Skin epidermis (tissue), 12 donors: ENCODE measurements around the gene TSNAX.
A peak's percentile ranks its signal among the peaks of the same experiment; 100 is the strongest.
"Not testable (repeated sequence)": the region's sequence is repeated elsewhere in the genome, so short reads cannot be mapped to it uniquely, and the experiment has no call there.

Source experiments
- H3K27ac ChIP-seq, 21 experiments: fragments of 200-600 bp; sonication (generic) in 11 of 21; one replicate each; pipeline ENCODE4 v1.5.0; 2020; ENCODE audit warnings: mild to moderate bottlenecking in 3 of 21, inconsistent platforms in 2 of 21, moderate library complexity in 2 of 21
- H3K4me3 ChIP-seq, 7 experiments: fragments of 200-600 bp; sonication (generic) in 2 of 7; one replicate each; pipeline ENCODE4 v1.5.0; 2020; ENCODE audit warnings: inconsistent platforms in 2 of 7, mild to moderate bottlenecking in 2 of 7, moderate library complexity in 1 of 7

TSNAX gene

GRCh38 chr1:231593264-231593663 lies 64.8 kb downstream of the TSNAX start:
- not testable (repeated sequence) for H3K4me3 ChIP-seq

GRCh38 chr1:231594123-231594522 lies 65.7 kb downstream of the TSNAX start:
- no peak overlapping the region for H3K27ac ChIP-seq

More at GRCh38 chr1:231593264-231593663, 64.8 kb downstream of the TSNAX start:
- not testable (repeated sequence) for H3K27ac ChIP-seq

GRCh38 chr1:231594749-231595148 lies 66.3 kb downstream of the TSNAX start:
- H3K27ac ChIP-seq, result no peak overlapping the region
- H3K4me3 ChIP-seq, result no peak overlapping the region

More at GRCh38 chr1:231594123-231594522, 65.7 kb downstream of the TSNAX start:
- no peak overlapping the region for H3K4me3 ChIP-seq

- H3K4me3 ChIP-seq, result no peak overlapping the region
Observed at GRCh38 chr1:231596337-231596791, 67.9 kb downstream of the TSNAX start.

GRCh38 chr1:231597971-231598370 lies 69.5 kb downstream of the TSNAX start:
- Histone ChIP-seq H3K4me3 (no peak overlapping the region), H3K27ac (no peak overlapping the region)

More at GRCh38 chr1:231596337-231596791, 67.9 kb downstream of the TSNAX start:
- H3K27ac ChIP-seq, result no peak overlapping the region

- H3K4me3 ChIP-seq, result no peak overlapping the region
- H3K27ac ChIP-seq, result peak overlapping the region in 12 of 21 experiments; percentile 2 to 66 (median 30)
Observed at GRCh38 chr1:231600458-231600976, 72.0 kb downstream of the TSNAX start.

GRCh38 chr1:231601824-231602672 lies 73.6 kb downstream of the TSNAX start:
- H3K27ac ChIP-seq, result peak overlapping the region in 2 of 21 experiments; percentile 11 to 39

GRCh38 chr1:231602673-231602984 lies 74.2 kb downstream of the TSNAX start:
- H3K4me3 ChIP-seq, result no peak overlapping the region
- H3K27ac ChIP-seq, result no peak overlapping the region

More at GRCh38 chr1:231601824-231602672, 73.6 kb downstream of the TSNAX start:
- H3K4me3 ChIP-seq, result no peak overlapping the region

GRCh38 chr1:231603598-231604275 lies 75.3 kb downstream of the TSNAX start:
- H3K4me3 ChIP-seq, result peak overlapping the region; percentile 18 to 47 (median 30)
- H3K27ac ChIP-seq, result peak overlapping the region in 13 of 21 experiments; percentile 12 to 75 (median 40)

GRCh38 chr1:231604276-231604621 lies 75.8 kb downstream of the TSNAX start:
- Histone ChIP-seq H3K4me3 (peak overlapping the region in 3 of 7 experiments; percentile 18 to 40 (median 19)), H3K27ac (peak overlapping the region in 2 of 21 experiments; percentile 60 to 68)

- Histone ChIP-seq H3K27ac (no peak overlapping the region), H3K4me3 (no peak overlapping the region)
Observed at GRCh38 chr1:231605149-231606100, 77.0 kb downstream of the TSNAX start.

- Histone ChIP-seq H3K27ac (no peak overlapping the region), H3K4me3 (no peak overlapping the region)
Observed at GRCh38 chr1:231606712-231607111, 78.2 kb downstream of the TSNAX start.

GRCh38 chr1:231610388-231610787 lies 81.9 kb downstream of the TSNAX start:
- H3K27ac ChIP-seq, result no peak overlapping the region

GRCh38 chr1:231611111-231611510 lies 82.6 kb downstream of the TSNAX start:
- Histone ChIP-seq H3K27ac (peak overlapping the region in 1 of 21 experiments; percentile 87), H3K4me3 (no peak overlapping the region)

More at GRCh38 chr1:231610388-231610787, 81.9 kb downstream of the TSNAX start:
- H3K4me3 ChIP-seq, result no peak overlapping the region

GRCh38 chr1:231611851-231612250 lies 83.4 kb downstream of the TSNAX start:
- Histone ChIP-seq H3K27ac (peak overlapping the region in 4 of 21 experiments; percentile 62 to 87 (median 78)), H3K4me3 (no peak overlapping the region)

- Histone ChIP-seq H3K4me3 (no peak overlapping the region), H3K27ac (peak overlapping the region in 8 of 21 experiments; percentile 23 to 87 (median 62))
Observed at GRCh38 chr1:231612393-231613089, 84.1 kb downstream of the TSNAX start.

GRCh38 chr1:231613419-231614349 lies 85.2 kb downstream of the TSNAX start:
- Histone ChIP-seq H3K27ac (peak overlapping the region in 5 of 21 experiments; percentile 15 to 87 (median 47)), H3K4me3 (no peak overlapping the region)
